HT1080 (cell line): ENCODE data around the gene KRTAP16-1. TPM values are rescaled to one million over a fixed set of nuclear protein-coding genes. Genes with fewer than 3 reads are reported as not detected.

Experiments used
- DNase-seq: peaks from one replicate; pipeline ENCODE4 v3.0.0-alpha.2; 2015; ENCODE audit warnings: low read depth
- total RNA-seq: library from RNA; depleted of rRNA; stranded (reverse); fragments of >200 nt; shearing (Covaris generic); gene quantifications from 2 replicates; pipeline ENCODE4 v1.2.3, GENCODE V29; 2014

Gene KRTAP16-1
- total RNA-seq, 1 experiment from 2014 or later: not detected

DNA sequence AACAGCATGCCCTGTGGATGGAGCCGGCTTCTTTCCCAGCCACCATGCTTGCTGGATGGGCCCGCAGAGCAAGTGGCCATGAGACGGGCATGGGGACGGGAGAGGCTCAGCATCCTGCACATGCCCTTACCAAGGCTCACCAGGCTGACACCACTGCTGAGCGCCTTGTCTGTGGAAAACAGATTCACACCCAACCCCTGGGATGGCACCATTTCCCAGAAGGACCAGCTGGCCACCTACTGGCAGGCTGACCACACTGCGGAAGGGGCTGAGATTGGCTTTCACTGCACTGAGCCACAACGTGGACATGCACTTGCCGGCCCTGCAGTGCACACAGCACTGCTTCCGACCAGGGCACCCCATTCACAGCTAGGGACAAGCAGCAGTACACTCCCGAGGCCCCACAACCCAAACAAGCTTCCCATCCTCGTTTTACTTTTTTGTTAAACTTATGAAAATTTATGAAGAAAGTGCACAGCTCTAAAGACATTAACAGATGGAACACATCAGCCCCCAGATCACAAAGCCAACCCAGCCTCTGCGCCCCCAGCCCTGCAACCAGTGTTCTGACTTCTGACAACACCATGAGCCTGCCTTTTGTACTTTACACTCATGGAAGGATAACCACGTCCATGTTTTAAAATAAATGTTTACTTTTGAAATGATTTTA lies 20.3 kb upstream of the KRTAP16-1 start:
- DNase-seq: peak; percentile 57

DNA sequence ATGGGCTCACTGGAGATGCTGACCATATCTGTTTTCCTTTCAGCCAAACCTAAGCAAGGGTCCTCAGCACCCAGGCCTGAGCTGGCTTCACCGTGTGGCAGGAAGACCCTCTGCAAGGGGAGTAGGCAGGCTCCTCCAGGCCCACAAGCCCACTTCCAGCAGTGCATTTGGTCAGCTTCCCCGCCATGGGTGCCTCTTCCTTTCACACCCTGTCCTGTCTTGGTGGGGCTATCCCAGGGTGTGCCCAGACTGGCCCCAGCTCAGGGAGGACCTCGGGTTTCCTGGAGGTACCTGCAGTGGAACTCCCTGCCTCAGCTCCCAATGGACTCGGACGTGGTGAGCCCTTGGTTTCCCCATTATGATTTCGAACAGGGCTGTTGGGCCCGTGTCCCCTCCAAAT lies 19.1 kb upstream of the KRTAP16-1 start:
- DNase-seq: no peak

DNA sequence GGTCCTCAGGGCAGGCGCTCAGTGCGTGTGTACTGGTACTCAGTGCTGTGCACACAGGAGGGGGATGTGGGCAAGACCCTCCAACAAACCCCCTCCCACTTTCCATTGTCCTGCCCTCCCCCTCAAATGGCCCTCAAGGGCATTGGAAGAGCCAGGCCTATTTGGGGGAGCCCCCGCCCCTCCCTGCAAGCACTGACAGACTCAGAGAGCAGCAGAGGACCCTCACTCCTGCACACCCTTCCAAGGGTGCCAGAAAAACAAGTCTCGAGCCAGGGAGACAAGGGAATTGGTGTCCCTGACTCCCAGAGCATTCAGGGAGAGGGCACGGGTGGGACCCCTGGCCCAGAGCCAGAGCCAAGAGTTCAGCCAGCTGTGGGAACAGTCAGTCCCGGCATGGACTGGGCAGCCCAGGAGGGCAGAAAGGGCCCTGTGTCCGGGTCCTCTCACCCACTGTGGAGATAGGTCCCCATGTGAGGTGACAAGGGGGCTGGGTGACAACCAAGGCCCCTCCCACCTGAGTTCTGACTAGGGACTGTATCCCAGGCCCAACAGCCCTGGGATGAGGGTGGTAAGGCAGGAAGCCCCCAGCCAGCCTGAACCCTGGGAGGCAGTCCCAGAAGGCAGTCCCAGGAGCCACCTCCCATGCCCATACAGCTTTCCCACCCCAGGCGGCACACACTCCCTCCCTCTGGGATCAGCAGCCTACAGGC lies 18.5 kb upstream of the KRTAP16-1 start:
- DNase-seq: no peak

DNA sequence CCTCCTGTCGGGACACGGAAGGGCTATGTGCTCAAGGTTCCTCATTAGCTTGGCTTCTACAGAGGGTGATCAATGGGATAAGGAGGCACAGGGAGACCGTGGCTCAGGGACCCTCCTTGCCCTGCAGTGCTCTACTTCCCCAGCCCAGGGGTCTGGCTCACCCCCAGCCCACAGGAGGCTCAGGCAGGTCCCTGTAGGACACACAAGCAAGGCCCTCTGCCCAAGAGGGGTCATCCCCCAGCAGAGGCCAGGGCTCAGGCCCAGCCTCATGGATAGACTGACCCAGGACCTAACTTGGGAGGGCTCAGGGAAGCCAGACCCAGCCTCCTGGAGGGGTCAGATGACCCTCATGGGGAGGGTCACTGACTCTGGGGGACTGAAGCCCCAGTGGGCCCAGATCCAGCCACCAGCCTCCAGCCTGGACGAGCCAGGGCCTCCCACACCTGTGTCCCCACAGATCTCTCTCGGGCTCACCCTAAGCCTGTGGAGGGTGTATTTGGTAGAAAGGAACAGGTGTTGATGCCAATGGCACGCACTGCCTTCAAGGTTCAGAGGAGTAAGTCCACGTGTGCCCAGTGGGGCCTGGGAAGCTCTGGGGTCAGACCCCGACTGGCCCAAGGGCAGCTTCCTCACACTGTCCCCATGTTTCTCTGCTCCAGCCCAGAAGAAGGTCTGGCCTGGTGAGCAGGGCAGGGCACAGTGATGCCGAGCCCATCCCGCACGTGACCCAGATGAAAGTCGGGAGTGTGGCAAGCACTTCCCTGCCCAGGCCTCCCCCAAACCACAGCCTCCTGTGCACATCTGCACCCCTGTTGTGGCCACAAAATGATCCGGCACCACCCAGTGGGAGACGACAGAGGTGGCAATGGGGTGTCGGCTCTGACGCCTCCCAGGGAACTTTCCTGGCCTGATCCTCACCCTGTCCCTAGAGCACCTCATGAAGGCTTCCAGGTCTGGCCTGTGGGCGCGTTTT lies 17.4 kb upstream of the KRTAP16-1 start:
- DNase-seq: no peak

DNA sequence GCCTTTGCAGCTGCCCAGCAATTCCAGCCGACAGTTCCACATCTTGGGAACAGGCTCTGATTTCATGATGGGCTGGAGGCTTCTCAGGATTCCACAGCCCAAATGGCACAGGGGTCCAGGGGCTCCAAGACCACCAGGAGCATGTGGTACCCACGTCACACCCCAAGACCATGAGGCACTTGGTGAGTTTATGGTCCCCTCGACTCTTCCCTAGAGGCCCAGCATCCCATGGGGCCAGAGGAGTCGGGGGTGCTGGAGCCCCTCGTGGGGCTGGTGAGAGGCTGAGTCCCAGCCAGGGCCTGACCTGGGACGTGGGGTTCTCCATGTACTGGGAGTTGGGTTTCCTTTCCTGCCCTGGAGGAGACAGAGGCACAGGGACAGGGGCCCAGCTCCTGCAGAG lies 16.5 kb upstream of the KRTAP16-1 start:
- DNase-seq: no peak

DNA sequence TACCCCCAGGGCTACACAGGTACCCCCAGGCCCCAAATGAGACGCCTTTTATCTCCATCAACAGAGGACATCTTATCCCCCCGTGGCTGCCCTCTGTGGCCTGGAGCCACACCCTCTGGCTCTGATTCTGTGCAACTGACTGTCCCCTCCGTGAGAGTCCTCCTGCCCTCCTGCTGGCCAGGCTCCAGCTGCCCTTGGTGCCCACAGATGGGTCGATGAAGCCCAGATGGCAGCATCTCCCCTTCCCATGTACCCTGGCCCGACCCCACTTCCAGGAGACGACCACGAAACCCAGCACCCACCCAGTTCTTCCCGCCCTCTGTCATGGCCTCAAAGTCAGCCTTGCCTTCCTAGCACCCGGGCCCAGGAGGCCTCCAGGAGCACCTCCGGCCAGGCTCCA lies 16.0 kb upstream of the KRTAP16-1 start:
- no peak for DNase-seq

DNA sequence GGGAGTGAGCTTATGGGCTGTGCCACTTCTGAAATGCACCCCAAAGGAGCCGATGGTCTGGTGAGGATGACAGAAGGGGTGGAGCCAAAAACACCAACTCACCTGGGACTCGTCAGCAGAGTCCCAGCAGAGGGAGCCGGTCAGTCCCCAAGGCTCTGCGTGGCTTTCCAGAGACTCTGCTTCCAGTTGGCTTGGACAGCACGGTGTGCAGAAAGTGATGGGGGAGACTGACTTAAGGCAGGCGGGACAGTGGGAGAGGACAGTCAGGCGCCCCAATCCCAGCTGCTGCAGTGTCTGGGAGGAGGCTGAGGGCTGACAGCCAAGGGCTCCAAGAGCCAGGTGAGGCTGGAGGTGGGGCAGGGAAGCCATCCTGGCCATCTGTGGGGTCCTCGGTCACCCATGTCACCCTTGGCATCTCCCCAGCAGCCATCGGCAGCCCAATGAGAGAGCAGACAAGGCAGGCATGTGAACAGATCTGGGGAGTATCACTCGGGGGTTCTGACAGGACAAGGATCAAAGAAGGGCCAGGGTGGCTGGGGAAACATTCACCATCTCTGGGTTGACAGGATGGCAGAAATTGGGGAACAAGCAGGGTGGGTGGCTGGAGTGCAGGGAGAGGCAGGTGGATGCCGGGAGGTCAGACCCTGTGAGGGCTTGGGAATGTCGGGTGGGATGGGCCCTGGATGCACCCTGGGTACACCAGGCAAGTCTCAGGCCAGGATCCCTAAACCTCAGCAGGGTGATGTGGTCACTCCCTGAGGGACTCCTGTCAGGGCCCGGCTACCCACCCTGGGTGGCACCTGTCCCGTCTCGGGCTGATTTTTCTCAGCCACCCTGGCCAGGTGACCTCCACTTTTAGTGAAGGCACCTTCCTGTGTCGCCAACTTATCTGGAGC lies 15.3 kb upstream of the KRTAP16-1 start:
- no peak for DNase-seq

DNA sequence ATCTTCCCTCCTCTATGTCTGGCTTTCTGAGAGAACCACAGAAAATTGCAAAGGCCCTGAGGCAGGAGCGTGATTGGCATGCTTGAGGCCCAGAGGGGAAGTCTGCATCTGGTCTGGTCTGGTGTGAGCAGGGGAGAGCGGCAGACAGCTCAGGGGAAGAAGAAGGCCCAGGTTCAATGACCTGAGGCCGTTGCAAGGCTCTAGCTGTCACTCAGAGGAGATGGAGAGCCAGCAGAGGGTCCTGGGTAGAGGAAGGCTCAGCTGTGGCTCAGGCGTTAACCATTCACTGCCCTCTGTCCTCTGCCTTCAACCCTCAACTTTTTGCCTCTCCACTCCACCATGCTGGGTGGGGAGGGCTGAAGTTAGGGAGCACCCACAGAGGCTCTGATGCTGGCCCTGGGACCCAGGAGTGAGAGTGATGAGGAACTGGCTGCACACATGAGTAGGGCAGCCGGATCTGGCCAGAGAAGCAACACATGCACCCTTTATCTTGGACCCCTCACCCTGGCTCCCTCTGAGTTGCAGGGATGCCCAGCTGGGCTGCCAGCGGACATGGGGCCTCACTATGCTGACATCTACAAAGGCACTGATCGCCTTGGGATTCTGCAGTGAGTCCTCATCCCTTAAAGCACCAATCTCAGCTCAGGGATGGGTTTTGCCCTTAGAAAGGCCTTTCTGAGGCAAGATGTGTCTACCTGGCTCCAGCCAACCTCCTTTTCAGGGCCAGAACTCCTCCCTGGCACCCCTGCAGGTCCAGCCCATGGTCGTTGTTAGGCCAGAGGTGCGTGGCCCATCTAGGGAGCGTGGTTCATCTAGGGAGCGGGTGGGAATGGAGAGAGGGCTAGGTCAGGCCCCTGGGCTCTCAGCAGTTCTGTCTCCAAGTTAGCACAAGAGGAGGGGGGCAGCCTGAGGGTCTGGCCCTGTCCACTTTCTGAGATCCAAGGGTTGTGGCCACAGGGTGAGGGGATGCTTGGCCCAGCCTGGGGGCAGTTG lies 14.1 kb upstream of the KRTAP16-1 start:
- no peak for DNase-seq

DNA sequence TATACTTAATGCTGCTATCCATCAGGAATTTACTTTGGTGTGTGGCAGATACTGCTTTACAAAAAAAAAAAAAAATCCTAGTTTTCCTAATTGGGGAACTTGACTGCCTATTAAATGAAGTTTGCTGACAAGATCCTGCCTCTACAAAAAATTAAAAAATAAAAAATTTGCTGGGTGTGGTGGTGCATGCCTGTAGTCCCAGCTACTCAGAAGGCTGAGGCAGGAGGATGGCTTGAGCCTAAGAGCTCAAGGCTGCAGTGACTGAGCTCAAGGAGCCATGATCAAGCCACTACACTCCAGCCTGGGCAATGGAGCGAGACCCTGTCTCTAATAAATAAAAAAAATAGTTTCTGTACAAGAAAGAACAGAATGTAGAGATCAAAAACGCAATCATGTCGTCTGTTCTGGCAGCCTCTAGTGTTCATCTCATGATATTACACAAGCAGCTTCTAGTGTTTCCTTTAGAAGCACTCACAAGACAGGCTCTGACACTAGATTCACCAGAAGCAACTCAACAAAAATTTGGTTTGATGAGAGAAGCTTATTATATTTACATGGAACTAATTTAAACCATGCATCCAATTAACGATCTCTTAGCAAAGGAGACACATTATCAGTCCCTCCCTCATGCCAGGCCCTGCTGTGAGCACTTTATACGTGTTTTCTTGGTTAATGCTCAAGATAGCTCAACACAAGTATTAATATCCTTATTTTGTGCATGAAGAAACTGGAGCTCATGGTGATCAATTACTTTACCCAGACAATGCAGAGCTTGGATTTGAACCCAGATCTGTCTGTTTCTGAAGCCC lies 13.2 kb upstream of the KRTAP16-1 start:
- peak; percentile 46 for DNase-seq

DNA sequence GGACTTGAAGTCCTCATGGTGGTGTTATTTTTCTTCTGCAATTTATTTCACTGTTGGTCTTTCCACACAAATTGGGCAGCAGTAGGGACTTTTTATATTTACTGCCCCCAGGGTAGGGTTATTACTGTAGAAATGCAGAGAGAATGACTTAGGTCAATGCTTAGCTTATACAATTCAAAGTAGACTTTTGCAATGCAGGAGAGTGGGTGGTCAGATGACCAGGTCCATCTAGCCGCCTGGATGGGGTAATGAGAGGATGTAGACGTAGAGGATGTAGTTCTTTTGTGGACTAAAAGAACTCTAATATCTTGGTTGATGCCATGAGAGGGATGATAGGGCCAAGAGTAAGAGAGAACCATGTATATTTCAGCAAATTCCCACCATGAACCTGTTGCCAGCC lies 9.1 kb upstream of the KRTAP16-1 start:
- DNase-seq: no peak

DNA sequence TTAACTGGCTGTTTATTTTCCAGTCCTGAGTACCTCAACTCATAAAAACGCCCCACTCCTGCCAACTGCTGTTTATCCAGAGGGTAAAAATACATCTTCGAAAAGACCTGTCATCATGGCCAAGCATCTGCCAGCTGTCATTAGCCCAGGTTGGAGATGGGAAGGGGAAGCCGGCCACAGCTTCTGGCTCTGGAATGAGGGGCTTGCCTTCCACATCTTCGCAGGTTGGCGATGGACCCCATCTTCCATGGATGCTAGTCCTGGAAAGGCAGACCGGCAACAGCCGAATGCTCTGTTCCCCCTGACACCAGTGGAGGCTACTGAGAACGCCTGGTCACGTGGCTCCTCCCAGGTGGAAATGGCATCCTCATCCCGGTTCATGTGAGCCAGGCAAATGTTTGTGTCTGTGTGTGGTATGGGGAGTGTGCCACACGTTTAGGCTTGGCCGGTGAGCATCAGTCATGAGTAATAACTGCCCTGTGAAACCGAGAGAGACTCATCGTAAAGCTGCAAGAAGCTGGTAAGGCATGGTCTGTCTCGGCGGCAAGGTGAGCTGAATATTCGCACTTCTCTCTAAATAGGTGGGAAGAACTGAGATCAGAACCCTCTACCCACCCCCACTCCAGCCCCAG lies 6.8 kb upstream of the KRTAP16-1 start:
- no peak for DNase-seq

DNA sequence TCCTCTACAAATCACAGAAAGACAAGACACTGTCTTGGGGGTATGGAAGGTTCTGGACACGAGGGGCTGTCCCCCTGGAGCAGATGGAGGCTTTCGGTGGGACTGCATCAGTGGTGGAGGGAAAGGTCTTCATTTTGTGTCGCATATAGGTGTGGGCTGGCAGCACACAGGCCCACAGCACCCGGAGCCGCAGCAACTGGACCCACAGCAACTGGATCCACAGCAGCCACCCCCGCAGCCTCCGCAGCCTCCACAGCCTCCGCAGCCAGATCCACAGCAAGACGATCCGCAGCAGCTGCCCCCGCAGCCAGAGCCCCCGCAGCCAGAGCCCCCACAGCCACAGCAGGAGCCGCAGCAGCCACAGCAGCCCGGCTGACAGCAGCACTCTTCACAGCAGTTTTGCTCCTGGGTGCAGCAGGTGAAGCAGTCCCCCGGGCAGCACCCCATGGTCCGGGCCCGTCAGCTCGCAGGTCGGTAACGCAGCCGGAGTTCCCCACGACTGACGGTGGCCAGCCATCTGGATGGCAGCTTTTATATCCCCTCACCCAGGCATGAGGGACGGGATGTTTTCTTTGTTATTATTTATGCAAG lies 6.2 kb upstream of the KRTAP16-1 start, which contains the start of gene KRTAP17-1:
Gene KRTAP17-1 (minus strand): TSS at position 507 of the 591 bp plus-strand sequence. CDS start 60 bp downstream, at position 447.
- DNase-seq: no peak

DNA sequence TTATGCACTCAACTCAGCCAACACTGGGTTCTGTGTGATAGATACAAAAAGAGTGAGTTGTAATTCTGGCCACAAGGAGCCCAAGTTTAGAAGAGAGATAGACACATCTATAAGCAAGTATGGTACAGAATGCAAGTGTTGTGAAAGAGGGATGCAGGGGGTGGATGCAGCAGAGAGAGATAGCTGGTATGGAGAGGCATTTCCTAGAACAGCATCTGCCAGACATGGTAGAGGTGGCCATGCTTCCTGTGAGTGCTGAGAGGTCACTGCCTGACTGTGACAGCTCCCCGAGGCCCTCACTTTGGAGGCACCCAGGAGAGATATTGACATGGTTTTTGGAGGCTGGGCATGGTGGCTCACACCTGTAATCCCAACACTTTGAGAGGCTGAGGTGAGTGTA lies 2.0 kb upstream of the KRTAP16-1 start:
- no peak for DNase-seq

DNA sequence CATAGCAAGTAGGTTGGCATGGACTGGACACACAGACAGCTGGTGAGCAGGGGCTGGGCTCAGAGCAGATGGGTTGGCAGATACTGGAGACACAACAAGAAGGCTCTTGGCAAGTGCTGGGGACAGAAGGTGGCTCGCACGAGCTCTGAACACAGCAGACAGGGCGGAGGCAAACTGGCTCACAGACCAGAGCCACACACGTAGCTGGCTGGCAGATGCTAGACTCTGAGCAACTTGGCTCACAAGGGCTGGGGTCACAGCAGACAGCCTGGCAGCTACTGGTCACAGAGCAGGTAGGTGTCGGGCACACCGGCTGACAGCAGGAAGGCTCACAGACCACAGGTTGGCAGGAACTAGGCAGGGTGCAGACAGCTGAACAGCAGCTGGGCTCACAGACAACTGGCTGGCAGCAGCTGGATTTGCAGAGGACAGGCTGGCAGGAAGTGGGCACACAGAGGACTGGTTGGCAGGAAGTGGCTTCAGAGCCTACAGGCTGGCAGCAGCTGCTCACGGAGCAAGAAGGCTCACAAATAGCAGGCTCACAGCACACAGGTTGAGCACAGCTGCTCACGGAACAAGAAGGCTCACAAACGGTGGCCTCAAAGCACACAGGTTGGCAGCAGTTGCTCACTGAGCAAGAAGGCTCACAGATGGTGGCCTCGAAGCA lies 725 bp downstream of the KRTAP16-1 start:
- peak; percentile 57 for DNase-seq

DNA sequence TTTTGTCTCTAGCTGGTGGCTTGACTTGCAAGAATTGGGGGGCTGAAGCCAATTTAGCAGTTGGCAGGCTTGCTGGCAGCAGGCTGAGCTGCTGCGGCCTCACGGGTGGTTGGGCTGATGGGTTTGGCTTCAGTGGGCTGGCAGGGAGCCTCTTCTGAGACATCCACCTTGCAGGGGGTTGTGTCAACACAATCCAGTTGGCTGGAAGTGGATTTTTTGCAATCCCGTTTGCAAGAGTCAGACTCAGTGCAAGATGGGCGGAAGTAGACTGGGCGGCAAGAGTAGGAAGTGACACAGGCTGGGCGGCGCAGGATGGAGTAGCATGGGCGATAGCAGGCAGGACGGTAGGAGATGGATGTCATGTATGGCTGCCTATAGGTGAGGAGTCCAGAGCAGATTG lies 1.5 kb downstream of the KRTAP16-1 start:
- peak; percentile 49 for DNase-seq

DNA sequence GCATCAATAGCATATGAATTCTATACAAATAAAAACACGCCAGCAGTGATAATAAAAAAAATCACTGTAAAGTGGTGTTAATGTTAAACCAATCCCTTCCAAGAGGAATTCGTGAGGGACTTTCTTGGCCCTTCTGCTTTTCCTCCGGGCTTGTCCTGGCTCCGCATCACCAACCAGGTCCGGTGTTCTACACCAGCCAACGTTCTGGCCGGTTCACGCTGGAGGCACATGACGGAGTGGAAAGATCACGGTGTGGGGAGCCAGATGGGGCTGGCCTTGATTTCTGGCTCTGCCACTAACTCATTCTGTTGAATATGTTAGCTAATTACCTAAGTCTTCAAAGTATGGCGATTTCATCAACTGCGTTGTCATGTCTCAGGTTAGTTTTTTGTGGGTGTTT lies 5.0 kb downstream of the KRTAP16-1 start:
- no peak for DNase-seq

DNA sequence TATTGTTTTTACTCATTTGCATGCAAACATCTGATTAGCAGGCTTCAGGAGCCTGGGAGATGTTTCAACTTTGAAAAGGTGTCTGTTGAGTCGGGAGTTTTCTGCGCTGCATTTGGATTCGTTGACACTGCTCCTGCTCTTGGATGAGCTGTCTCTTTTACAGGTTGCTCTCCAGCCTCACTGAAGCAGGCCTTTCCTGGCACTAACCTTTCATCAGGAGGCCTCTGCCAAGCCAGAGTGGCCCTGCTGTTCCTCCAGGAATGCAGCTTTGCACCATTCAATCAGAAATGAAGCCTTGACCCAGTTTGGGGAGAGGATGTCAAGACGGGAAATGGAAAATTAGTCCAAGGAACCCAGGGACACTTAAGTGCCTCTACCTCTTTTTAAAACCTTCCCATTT lies 6.1 kb downstream of the KRTAP16-1 start:
- no peak for DNase-seq
